GM19452 (cell line): ENCODE results near the gene ATP2B2.

Experiments used
- ATAC-seq: cut with Tn5 transposase; IDR thresholded peaks from one replicate; pipeline ENCODE4 v1.9.1; 2021; ENCODE audit not compliant: unreplicated experiment

The ATP2B2 gene

DNA sequence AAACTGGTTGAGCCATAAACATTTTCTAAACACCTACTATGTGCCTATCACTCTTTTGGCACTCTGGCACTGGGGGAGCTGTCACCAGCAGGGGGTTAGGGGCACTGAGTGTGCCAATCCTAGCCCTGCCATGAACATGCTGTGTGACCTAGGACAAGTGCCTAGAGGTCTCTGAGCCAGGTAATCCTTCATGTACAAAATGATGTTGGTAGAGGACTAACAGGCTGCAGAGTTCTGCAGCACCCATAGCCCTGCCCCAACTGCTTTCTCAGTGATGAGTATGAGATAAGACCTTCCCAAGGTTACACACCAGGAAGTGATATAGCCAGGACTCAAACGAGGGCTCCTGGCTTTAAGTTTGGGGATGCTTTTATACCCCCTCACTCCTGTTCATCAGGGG, 99.6 kb downstream of the ATP2B2 start:
- ATAC-seq: no peak

DNA sequence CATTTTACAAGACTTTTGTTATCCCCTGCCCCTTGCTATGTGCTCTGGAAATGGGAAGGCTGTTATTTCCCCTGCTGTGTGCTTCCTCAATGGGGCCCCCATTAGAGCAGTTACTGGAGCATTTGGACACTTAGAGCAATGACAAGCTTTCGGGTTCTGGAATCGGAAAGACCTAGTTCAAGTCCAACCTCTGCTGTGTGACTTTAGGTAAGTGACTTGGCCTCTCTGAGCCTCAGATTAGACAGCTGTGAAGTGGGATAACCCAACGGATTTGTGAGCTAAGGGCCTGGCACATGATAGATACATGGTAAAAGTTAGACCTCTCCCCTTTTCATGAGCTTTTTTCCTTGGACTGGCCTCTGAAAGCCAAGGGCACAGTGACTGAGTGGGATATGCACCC, 100.5 kb downstream of the ATP2B2 start:
- ATAC-seq: no peak

GRCh38 chr3:10404377-10404776, 101.0 kb downstream of the ATP2B2 start:
- ATAC-seq: no peak

- ATAC-seq: no peak
These were observed 103.2 kb downstream of the ATP2B2 start for GRCh38 chr3:10401990-10402761.

- no peak for ATAC-seq
These were observed 104.5 kb downstream of the ATP2B2 start for GRCh38 chr3:10400749-10401495.

DNA sequence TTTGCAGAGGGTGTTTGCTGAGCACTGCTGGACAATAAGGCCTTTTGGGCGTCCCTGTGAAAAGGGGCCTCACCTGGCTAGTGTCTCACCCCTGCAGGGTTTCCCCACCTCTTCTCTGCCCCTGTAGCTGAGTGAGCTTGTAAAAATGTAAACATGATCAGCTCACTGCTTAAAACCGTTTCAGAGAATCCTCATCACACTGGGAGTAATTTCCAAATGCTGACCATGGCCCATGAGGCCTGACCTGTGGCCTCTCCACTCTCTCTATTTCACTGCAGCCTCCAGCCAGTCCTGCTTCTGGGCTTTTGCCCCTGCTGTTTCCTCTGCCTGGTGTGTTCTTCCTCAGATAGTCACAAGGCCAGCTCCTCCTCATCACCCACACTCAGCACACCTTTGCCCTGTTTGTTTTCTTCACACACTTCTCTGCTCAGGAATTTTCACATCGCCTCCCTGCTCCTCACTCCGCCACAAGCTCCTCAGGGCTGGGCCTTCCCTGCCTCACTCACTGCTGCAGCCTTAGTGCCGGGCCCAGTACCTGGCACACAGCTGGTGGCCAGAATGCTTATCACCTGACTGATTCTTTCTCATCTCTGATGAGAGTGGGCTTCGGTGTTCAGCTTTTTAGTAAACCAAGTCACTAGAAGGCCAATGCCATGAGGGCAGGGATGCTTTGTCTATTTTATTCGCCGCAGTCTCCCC, 105.2 kb downstream of the ATP2B2 start:
- ATAC-seq: no peak

GRCh38 chr3:10399634-10400033, 105.8 kb downstream of the ATP2B2 start:
- no peak for ATAC-seq

- no peak for ATAC-seq
These were observed 107.0 kb downstream of the ATP2B2 start for GRCh38 chr3:10398341-10398740.

GRCh38 chr3:10397879-10398278, 107.5 kb downstream of the ATP2B2 start:
- ATAC-seq: no peak

DNA sequence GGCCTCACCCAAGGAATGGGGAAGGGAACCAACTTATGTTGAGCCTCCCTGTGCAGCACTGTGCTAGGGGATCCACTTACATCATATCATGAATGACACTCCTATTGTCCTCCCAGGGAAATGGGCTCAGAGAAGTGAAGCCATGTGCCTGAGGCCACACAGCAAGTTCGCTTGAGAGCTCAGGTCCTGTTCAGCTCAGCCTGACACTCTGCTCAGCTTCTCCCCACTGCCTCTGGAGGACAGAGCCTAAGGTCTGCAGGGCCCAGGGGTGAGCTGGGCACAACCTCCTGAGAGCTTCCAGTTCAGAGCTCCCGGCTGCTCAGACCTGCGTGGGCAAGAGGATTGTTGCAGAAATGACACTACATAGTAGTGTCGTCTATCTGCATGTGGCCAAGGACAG, 108.5 kb downstream of the ATP2B2 start:
- ATAC-seq: no peak

DNA sequence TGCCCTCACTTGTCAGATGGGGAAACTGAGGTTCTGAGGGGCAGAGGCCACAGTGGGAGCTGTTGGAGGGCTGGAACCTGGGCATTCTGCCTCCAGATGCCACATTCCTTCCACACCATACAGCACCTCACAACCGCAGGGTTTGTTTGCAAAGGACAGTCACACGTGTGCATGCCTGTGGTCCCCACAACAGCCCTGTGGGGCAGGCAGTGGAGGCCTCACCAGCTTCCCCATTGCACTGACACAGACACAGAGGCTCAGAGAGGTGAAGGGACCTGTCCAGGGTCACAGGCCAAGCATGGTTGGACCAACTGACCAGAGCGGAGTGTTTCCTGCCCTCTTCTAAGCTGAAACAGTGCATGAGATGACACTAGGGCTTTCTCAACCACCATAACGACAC, 109.3 kb downstream of the ATP2B2 start:
- ATAC-seq: no peak

GRCh38 chr3:10395671-10396070, 109.7 kb downstream of the ATP2B2 start:
- no peak for ATAC-seq

DNA sequence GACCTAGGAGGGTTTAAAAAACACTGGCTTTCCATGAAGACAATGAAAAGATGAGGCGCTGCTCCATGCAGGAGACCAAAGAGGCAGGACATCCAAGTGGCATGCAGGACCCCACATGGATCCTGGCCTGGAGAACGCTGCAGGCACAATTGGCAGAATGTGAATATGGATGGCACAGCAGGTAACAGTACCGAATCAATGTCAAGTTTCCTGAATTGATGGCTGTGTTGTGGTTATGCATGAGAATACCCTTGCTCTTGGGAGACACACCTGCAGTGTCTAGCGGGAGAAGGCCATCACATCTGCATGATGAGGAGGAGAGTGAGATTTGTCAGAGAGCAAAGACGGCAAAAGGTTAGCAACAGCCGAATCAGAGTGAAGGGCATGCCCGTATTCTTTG, 110.2 kb downstream of the ATP2B2 start:
- ATAC-seq: no peak

GRCh38 chr3:10394491-10395025, 110.8 kb downstream of the ATP2B2 start:
- ATAC-seq: no peak

- no peak for ATAC-seq
These were observed 111.9 kb downstream of the ATP2B2 start for GRCh38 chr3:10393514-10393913.

DNA sequence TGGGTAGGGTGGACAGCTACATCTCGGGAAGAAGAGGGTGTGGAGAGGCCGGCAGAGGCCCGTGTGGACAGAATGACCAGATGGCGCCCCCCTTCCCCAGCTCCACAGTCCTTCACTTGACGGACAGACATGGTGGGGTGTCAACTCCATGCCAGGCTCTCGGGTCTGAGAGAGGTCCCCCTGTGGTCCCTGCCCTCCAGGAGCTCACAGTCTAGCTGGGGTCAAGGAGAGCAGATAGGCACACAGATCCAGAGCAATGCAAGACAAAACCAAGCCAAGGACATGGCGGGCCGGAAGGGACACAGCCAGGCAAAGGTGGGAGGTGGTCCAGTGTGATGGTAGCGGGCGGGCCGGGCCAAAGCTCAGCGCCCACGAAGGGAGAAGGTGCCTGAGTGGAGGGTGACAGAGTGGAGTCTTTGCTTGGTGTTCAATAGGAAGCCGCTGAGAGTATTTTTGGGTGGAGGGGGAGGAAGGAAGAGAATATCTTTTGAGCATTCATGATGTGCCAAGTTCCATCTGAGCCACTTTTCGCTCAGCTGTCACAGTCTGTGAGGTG, 112.4 kb downstream of the ATP2B2 start:
- ATAC-seq: no peak

DNA sequence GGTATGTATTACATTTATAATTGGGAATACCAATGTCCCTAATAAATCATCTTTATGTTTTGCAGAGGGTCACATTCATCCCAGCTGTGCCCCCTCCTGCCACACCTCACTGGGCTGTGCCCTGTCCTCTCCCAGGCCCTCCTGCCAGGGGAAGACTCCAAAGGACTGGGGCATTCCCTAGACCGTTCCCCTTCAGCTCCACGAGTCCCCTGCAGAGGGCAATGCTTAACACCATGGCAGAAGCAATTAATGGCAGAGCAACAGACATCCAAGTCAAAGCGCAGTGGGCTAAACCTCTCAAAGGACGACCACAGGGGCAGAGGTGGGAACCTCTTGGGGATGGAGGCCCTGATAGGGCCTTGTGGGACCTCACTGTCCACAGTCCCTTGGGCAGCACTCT, 113.1 kb downstream of the ATP2B2 start:
- ATAC-seq: no peak

- no peak for ATAC-seq
These were observed 114.0 kb downstream of the ATP2B2 start for GRCh38 chr3:10391391-10391790.

- ATAC-seq: no peak
These were observed 114.6 kb downstream of the ATP2B2 start for GRCh38 chr3:10390641-10391373.

DNA sequence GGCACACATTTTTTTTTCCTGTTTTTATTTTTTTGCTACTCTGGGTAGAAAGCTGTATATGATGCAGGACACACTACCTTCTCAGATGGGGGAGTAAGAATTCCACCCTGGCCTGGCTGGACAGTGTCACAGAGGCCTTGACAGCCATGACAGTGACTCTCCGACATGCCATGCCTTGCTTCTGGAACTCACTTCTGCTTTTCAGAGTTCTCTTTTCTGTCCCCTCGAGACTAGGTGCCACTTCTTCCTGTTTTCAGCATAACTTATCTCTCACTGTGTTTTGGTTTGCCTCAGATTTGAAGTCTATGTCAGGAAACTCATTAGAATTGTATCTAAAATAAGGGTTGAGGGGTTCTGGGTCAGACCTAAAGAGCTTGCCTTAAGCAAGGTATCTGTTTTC, 115.4 kb downstream of the ATP2B2 start:
- peak; percentile 79 for ATAC-seq

DNA sequence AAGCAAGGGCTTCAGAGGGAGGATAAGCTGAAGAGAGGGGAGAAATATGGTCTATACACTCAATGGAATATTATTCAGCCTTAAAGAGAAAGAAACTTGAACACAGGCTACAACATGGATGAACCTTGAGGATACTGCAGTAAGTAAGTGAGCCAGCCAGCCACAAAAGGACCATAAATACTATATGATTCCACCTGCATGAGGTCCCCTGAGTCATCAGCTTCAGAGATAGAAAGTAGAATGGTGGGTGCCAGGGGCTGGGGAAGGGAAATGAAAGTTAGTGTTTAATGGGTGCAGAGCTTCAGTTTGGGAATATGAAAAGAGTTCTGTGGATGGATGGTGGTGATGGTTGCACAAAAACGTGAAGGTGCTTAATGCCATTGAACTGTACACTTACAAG, 116.0 kb downstream of the ATP2B2 start:
- no peak for ATAC-seq
